Ammon's horn (tissue), 1 donor: ENCODE data around the gene CCL18.
"Not testable (repeated sequence)": the region's sequence is repeated elsewhere in the genome, so short reads cannot be mapped to it uniquely, and the experiment has no call there.

Source experiments
- DNase-seq: peaks from one replicate; pipeline ENCODE4 v3.0.0-alpha.2; 2016; ENCODE audit warnings: low spot score

CCL18 gene

DNA sequence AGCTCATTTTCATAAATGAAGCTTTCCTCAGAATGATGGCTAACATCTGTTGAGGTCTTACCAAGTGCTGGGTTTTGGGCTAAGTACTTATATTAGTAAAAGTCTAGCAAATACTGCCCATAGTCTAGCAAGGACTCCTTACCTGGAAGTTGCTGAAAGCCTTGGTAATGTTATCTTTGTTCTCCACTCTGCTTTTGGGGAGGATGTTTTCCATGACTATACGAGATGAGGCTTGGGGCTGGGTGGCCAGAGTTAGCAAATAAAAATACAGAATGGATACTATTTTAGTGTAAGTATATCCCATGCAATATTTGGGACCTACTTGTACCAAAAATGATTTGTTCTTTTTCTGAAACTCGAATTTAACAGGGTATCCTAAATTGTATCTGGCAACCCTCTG, 7.7 kb downstream of the CCL18 start:
- no peak for DNase-seq

DNA sequence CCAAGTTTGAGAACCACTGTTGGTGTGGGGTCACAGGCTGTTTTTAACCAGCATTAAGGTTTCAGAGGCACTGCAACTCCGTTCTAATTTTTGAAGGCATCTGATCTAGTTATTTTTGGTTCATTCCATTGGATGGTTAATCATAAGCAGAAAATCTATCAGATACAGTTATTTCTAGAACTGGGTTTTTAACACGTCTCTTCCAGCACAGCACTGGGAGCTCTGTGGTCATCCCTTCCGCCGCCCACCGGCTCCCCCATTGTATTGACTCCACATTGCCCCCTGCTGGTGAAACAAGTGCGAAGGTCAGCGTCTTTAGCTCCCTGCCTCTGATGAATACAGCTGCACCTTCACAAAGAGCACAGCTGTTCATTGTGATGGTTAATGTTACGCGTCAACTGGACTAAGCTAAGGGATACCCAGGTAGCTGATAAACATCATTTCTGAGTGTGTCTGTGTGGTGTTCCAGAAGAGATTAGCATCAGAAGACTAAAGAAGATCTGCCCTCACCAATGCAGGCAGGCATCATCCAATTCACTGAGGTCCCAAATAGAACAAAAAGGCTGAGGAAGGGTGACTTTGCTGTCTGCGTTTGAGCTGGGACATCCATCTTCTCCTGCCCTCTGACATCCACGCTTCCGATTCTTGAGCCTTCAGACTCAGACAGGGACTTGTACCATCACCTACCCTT, 8.5 kb downstream of the CCL18 start:
- DNase-seq = peak; percentile 25

DNA sequence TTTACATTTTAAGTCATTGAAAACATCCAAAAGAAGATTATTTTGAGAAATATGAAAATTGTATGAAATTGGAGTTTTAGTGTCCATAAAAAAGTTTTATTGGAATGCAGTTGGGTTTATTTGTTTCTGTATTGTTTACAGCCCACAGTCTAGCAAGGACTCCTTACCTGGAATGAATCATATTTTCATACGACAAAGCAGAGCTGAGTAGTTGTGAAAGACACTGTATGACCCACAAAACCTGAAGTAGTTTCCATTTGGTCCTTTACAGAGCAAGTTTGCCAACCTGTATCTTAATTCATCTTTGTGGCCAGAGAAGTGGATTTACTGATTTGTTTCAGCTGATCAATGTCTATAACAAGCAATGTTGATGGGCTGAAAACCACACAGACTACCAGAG, 10.3 kb downstream of the CCL18 start:
- no peak for DNase-seq

DNA sequence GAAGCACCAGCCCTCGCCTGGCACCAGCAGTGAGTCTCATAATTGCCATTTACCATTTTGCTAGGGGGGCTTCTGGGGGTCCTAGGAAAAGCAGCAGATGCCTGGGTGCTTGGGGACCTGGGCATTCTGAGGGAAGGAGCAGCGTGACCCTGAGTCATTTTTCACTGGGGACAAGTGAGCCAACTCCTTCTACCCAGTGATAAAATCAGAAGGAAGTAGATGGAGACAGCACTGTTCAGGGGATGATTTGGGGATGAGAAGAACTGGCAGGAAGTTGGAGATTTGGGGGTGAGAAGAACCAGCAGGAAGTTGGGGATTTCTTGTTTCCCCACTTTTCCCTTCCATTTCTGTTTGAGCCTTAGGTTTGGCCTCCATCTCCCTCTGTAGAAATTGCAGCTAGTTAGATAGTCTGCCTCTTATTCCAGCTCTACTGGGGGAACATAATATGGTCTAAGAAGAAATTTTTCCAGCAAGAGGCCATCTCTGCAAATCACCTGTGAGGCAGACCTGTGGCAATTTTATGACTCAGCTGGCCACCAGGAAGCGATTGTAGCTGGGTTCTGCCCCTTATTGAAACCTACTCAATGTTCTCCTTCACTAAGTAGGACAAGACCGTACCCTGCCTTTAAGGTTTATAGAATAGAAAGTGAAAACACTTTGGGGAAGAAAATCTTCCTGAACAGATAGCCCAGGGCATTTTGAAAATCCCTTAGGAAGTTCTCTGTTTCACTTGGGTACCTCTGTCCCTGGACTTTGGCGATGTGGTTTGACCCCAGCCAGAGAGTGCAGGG, 17.8 kb downstream of the CCL18 start:
- not testable (repeated sequence) for DNase-seq

DNA sequence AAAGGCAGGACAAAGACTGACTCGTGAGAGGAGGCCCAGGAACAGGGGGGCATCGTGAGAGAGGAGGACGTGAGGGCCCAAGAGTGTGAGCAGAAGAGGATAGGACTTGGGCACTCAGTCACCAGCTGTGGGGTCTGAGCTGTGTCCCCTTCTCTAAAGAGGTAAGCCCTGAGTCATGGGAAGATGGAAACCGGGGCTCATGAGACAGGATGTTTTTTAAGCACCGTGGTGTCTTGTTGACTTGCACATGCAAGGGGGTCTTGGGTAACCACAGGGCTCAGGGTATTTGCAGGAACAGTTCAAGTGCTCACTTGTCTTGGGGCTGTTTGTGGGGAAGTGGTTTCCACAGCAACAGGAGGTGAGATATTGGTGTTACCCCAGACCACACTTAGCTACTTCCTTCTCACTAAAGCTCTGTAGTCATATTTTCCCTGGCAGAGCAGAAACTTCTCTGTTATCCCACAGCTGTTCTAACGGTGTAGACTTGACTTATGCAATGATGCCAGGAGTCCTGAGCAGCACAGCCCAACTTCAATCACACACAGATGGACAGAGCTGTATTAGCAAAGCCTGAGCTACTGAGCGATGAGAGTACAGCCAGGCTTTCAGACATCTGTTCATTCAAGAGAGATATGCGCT, 18.5 kb downstream of the CCL18 start:
- not testable (repeated sequence) for DNase-seq

DNA sequence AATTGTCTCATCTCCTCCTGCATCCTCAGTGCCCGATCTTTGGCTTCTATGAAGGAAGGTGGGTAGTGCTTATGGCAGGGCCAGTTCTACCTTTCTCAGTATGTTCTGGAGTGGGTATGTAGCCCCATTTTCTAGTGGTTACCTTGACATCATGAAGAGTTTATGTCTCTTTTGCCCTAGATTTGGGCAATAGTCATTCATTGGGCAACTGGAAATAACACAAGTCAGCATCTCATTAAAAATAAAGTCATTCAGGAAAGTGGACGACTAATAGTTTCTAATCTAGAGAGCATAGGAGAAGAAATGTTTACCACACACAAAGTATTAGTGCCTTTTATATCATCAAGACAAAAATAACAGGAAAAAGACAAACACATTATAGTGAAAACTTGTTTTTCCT, 19.6 kb downstream of the CCL18 start:
- DNase-seq = not testable (repeated sequence)

DNA sequence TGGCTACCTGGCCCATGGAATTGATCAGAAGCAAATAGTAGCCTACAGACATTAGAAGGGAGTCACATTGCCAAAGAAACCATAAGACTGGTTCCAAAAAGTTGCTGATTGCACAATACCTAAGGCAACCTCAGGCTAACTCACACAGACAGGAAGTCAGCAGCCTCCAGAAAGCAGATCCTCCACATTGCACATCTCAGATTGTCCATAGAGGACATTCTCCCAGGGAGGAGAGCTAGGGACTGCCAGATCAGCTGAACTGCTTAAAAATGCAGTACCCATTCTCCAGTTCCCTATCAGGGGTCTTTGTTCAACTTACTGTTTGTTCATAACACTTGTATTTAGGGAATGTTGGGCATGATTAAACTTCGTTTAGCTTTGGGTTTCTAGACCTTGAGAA, 21.7 kb downstream of the CCL18 start:
- DNase-seq = peak; percentile 23

DNA sequence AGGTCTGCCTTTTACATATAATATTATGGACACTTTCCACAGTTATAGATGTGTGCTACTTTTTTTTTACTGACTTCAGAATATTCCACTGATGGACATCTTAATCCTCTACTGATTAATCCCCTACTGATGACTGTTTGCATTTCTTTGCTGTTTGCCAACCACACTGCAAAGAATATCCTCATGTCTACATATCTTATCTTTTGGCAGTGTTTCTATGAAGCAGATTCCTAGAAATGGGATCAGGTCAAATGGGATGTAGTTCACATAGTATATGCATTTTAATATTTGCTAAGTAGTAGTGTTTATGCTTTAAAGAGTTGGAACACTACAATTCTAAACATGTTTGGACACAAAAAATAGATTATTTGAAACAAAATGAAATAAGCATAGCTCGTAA, 22.7 kb downstream of the CCL18 start:
- DNase-seq = no peak

DNA sequence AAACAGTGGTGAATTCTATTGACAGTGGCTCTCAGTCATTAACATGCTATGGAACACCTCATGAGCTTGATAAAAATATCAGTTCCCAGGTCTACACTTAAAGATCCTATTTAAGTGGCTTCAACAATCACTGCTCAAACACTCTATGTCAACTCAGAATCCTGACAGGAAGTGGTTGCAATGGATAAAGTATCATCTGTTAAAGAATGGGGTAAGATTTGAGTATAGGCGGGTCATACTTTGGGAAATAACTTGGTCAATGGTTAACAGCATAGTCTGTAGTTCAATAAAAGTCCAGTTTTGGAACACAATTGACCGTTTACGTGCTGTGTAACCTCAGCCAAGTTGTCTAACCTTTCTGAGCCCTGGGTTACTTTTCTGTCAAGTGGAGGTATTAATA, 23.4 kb downstream of the CCL18 start:
- DNase-seq = not testable (repeated sequence)

DNA sequence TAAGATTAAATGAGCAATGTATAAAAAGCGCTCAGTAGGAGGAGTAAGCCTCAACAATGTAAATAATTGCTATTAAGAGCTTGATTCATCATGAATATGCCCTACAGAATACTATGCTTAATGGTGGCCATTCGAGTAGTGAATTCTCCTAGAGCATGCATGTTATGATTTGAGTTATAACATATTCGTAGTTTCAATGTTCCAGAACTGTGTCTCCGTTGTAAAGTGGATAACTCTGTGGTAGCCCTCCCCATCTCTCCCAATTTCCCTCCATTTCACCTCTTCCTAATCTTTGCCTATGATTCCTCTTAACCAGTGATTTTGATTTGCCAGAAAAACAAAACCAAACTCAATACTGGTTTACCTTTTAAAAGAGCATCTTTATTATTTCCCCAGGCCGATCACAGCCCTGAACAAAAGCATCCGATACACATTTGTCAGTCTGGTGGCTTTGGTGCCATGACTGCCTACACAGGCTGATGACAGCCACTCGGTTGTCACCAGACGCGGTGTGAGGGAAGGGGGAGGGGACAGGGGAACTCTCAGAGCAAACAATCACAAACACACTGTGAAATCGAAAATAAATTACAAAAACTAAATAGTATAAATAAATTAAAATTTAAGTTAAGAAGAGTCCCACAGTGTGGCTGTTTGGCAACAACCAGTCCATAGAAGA, 24.0 kb downstream of the CCL18 start:
- DNase-seq = not testable (repeated sequence)

DNA sequence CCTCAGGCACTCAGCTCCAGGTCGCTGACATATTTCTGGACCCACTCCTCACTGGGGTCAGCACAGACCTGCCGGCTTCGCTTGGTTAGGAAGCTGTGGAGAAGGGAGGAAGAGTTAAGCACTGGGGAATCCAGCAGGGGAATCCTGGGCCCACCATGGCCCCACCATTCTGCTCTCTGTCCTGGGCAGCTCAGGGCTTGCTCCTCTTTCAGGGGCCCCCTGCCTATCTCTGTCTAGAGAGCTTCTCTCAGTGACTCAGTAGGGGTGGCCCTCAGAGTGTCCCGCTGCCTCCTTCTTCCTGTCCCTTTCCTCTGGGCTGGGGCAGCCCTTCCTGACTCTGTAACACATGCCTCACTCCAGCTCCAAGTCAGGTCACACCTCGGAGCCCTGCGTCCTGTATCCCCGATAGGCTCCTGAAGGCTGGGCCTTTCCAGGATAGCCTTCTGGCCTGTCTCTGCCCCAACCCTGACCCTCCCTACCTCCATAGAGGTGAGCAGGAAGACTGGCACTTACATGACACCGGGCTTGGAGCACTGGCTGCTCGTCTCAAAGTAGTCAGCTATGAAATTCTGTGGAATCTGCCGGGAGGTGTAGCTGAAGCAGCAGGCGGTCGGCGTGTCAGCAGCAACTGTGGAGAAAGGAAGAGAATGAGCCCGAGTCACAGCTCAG, 24.7 kb downstream of the CCL18 start:
- no peak for DNase-seq

DNA sequence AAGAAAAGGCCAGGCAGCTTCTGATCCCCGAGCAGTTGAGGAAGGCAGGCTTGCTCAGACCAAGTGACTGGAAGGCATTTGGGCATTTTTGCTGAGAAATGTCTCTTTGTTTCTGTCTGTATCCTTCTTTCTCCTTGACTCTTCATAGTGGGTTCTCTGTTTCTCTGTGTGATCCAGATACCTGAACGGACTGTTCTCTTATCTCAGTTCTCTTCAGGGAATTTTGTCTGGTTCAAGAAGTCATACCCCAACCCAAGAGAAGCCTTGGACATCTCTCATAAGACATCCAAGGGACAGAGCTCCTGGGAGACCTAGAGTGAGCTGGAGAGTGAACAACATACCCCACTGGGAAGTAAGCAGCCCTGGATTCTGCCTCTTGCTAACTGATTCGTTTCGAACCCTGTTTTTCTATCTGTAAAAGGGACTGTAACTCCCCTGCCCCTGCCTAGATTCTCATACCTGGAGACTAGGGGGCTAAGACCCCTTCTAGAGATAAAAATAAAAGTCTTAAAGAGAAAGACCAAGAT, 25.3 kb downstream of the CCL18 start:
- no peak for DNase-seq

DNA sequence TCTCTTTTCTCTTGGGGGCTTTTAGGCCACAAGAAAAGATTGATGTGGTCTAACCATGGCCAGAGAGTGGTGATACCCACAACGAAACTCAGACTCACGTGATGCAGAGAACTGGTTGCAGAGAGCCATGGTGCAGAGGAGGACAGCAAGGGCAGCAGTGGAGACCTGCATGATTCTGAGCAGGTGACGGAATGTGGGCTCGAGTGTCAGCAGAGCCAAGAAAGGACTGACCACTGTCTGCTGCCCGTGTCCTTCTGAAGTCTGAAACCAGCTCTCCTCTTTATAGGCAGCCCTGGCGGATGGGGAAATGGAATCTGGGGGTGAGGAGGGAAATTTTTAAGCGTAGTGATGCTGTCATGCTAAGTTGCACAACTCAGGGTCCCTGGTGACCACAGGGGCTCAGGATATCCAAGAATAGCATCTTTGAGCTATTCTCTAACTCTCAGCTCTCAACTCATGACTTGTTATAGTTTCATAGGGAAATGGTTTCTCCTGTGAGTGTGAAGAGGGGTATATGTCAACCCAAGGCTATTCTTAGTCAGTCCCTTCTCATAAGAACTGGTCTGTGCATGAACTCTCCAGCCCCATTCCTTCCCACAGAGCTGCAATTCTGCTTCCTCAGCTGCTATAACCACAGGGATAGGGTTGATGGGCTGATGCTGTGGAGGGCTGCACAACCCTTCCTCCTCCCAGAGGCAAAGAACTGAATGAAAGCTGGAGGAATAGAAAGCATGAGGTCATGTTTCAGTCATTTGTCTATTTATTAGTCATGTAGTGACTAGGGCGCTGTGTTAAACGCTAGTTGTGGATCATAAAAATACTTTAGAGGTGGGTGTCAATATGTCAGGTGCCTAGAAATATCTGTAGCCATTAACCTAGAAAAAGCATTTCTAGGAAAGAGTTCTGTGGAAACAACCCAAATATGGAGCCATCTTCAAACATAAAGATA, 26.1 kb downstream of the CCL18 start, which contains the start of gene CCL3:
Gene CCL3, minus strand, starts transcription at position 256 of the 949 bp plus-strand sequence. Its CDS starts 85 bp downstream, at position 171.
- DNase-seq = peak; percentile 53

DNA sequence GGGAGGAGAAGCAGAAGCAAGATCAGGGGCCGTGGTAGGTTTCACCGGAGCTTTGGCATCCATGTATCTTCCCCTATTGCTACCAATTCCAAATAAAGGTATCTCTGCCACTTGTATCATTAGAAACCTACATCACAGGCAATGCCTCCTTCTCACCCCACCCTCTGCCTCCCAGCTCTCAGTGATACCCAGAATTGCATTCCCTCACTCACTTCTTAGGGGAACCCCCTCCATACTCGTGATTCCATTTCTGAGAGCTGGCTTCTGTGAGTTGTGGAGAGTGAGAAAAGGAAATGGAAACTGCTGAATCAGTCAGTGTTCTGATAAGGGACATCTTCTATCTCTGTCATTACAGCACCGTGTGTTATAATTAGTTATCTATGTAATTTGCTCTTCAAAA, 28.2 kb downstream of the CCL18 start:
- no peak for DNase-seq

DNA sequence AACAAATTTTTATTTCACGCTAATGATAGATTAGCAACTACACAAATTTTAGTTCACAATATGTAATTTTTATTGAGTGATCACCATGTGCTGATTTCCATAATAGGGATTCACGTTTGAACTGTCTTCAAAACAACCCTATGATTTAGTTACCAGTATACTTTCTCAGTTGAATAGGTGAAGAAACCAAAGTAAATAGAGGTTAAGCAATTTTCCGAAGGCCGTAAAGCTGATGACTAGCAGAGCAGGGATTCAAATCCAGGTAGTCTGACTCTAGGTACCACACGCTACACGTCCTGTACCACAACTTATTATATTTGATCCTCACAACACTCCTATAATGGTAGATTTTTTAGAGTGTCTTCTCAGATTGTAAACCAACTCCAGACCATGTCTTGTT, 28.6 kb downstream of the CCL18 start:
- DNase-seq = not testable (repeated sequence)

DNA sequence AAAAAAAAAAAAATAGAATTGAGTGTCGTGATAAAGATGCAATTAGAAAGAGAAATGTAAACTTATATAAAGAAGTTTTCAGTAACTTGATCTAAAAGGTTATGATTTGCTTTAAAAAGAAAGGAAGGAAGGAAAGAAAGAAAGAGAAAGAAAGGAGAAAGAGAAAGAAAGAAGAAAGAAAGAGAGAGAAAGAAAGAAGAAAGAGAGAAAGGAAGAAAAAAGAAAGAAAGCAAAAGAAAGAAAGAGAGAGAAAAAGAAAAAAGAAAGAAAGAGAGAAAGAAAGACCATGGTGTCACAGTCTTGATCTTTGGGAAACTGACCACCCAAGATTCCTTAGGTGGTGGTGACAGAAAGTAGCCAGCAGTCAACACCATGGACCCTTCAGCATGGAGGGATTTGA, 30.2 kb downstream of the CCL18 start:
- DNase-seq = no peak

DNA sequence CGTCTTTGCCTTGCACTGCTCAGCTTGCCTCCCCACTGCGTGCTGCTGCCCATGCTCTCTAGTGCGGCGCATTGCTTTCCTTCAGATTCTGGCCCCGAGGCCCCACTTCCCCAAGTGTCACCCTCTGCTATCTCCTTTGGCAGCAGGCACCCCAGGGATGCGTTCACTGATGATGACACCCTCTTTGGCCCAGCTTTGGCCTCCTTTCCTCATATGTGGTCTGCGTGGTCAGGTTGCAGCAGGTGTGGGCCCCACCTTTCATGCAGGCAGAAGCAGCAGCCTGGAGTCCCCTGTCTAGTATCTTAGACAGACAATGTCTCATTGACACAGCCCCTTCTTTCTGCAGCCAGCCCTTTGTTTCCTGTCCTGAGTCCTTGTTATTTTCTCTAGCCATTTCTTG, 30.7 kb downstream of the CCL18 start:
- no peak for DNase-seq

DNA sequence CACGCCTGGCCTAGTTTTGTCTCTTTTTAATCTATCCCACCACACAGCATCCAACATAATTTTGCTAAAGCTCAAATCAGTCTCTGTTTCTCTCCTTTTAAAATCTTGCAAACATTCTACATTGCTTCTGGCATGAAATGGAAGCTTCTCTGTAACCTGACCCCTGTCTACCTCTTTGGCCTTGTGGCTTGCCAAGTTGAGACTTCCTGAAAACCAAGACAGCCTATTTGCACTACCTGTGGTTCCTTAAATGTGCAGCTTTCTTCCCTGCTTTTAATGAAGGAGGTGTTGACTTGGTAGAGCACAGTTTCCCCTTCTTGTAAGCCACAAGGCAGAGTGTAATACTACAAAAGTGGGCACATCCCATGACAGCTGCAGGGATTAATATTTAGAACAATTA, 31.9 kb downstream of the CCL18 start:
- no peak for DNase-seq

DNA sequence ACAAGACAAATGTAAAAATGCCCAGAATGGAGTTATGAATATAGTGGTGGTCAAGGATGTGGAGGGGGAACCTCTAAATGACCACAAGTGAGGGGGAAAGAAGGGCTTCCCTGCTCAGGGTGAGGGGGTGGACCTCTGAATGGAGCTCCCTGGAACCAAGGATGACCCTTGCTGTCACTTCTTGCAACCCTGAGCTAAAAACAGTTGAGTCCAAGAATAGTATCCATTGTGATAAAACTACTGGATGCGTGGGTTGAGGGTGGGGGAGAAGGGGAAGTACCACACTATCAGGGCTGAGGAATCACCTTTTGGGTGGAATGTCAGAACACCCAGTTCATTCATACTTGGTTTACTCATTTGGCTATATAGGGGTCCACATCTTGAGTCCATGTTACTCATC, 34.9 kb downstream of the CCL18 start:
- not testable (repeated sequence) for DNase-seq

DNA sequence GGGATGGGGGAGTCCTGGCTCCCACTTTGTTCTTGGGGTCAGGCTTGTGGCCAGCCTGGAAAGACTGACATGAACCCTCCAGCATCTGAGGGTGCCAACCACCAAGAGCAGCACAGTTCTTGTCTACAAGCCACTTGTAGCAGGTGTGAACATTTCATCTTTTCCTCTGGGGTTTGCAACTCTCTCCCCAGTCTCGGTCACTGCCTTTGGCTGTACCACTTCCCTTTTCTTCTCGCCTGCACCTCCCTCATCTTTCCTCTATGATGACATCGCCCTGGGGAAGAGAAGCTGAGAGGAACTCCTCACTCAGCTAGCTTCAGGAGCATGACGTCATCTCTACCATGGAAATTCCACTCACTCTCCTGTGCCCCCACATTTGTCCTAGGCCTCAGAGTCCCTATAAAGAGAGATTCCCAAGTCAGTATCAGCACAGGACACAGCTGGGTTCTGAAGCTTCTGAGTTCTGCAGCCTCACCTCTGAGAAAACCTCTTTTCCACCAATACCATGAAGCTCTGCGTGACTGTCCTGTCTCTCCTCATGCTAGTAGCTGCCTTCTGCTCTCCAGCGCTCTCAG, 39.4 kb downstream of the CCL18 start, which contains the start of gene CCL4:
Gene CCL4, plus strand, starts transcription at position 427 of the 575 bp plus-strand sequence. Its CDS starts 79 bp downstream, at position 506.
- peak; percentile 12 for DNase-seq
